ENCODE data around the gene TMEM89. TPM values are rescaled to one million over a fixed set of nuclear protein-coding genes. Genes with fewer than 3 reads are reported as not detected.
A peak's percentile ranks its signal among the peaks of the same experiment; 100 is the strongest.

Gene TMEM89
- total RNA-seq, 1 donor from 2014 or later = not detected

DNA sequence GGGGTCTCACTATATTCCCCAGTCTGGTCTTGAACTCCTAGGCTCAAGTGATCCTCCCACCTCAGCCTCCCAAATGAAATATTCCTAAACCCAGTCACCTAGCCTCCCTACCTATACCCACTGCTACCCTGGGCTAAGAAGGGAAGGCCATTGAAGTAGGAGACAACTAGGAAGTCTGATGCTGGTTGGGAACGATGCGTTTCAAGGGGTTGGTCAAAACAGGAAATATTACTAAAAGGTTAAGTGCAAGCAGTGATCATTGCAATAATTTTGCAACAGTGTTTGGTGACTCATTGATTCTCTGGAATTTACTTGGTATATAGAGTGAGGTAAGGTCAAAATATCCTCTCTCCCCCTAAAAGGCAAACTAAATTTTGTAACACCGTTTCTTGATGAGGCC lies 7.5 kb downstream of the TMEM89 start:
- DNase-seq (ENCODE audit: low spot score) = no peak

DNA sequence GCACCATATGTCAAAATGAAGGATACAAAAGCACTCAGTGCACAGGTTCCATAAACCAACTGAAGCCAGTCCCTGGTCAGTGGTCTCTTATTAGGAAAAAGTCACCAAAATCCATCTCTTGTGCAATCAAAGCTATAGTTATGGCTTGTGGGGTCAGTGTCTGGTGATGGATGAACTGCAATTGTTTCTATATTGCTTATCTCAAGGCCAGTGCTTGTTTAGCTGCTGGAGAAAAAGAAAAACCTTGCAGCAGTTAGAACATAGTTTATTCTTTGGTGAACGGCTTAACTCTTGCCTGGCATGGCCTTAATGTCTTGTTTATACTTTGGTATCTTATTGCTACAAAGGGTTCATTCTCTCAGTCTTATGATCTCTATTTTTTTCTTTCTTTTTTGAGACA lies 9.3 kb downstream of the TMEM89 start:
- DNase-seq (ENCODE audit: low spot score) = no peak

DNA sequence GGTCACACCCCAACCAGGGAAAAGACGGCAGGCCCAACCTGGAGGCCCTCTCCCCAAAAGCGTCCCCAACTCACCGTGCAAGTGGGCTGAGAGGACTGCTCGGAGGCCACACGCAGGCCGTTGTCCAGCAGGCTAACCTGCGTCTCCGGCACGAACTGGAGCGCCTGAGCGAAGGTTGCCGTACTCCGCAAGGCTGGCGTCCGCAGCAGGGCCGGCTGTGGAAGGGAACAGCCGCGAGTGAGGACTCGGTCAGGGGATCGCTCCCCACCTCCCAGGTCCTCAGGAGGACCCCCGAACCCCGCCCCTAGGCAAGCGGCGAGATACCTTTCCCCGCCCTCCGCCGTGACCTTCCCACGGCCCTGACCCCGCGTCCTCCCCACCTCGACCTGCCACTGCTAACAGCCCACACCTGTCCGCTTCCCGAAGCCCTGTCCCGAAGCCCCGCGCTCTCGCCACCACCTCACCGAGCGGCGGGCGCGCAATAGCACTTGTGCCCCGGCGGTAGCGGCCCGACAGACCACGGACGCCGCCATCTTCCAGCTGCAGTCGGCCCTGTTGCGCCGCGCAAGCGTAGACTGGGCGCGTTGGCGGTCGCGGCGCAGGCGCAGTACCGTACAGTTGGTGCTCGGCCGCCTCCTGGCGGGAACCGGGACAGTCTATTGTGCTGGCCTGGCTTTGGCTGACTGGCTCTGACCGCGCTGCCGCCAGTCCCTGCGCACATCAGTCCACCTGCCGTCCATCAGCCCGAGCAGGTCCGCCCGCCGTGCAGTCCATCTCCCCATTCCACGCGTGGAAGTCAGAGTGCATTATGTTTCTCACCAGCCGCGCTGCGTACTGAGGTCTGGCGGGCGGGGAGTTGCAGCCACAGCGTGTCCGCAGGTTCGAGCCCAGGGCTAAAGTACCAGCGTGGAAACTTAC lies 12.2 kb downstream of the TMEM89 start, which contains the start of gene UQCRC1:
UQCRC1 (minus strand) TSS at position 559 of the 918 bp plus-strand sequence; CDS start at position 533, 26 bp downstream.
- peak; percentile 95 for DNase-seq (ENCODE audit: low spot score)

DNA sequence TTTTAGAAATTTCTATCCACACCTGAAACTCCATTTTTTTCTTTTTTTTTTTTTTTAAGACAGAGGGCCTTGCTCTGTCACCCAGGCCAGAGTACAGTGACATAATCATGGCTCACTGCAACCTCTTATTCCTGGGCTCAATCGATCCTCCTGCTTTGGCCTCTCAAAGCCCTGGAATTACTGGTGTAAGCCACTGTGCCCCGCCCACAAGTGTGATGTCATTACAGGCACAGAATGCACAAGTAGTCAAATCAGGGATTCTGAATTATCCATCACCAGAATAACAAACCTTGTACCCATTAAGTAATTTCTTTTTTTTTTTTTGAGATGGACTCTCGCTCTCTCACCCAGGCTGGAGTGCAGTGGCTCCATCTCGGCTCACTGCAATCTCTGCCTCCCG lies 14.1 kb downstream of the TMEM89 start:
- no peak for DNase-seq (ENCODE audit: low spot score)

DNA sequence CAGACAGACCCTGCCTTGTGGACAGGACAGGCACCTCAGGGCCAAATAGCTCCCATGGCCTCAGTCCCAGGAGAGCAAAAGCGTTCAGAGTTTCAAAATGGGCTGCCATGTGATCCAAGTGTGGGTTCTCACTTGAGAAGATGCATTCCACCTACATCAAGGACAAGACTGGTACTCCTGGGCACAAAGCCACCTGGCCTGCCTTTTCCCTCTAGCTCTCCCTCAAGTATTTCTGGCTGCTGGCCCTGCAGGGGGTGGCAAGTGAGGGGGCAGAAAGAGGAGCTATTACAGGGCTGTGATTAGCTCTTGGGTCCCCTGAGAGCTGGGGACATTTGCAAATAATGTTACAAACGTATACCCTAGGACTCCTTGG lies 20.0 kb downstream of the TMEM89 start:
- DNase-seq (ENCODE audit: low spot score) = no peak

DNA sequence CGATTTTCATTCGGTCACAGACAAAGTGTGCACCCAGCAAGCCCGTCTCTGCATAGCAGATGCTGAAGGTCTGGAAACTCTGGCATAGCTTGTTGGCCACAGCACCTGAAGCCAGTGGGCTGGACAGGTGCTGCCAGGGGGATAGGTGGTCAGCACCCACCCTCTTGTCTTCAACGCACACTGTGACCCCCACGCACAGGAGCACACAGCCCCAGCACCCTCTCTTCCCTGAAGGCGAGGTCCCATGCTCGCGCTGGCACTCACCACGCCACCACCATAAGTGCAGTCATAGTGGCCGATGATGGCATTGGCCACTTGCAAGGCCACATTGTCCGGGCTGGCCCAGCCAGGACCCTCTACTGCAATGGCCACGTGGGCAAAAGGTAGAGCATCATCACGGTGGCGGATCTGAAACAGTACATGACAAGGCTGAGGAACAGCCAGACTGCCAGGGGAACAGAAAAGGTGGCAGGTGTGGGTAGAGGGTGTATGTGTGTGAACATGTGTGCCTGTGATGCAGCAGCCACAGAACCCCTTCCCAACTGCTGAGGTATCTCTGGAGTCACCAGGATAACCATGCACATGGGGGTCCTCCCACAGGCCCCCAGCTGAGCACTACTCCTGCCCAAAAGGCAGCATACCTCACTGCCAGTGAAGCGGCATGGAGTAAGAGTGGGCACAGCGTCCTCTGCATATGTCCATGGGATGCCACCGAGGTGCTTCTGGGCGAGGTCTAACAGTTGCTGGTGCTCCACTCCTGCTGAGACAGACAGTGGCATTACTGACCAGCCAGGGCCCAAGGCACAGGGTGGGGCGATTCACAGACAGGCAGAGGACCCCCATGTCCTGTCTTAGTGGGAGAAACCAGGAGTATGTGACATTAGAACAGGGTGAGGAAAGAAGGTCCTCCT lies 20.6 kb downstream of the TMEM89 start:
- no peak for DNase-seq (ENCODE audit: low spot score)

DNA sequence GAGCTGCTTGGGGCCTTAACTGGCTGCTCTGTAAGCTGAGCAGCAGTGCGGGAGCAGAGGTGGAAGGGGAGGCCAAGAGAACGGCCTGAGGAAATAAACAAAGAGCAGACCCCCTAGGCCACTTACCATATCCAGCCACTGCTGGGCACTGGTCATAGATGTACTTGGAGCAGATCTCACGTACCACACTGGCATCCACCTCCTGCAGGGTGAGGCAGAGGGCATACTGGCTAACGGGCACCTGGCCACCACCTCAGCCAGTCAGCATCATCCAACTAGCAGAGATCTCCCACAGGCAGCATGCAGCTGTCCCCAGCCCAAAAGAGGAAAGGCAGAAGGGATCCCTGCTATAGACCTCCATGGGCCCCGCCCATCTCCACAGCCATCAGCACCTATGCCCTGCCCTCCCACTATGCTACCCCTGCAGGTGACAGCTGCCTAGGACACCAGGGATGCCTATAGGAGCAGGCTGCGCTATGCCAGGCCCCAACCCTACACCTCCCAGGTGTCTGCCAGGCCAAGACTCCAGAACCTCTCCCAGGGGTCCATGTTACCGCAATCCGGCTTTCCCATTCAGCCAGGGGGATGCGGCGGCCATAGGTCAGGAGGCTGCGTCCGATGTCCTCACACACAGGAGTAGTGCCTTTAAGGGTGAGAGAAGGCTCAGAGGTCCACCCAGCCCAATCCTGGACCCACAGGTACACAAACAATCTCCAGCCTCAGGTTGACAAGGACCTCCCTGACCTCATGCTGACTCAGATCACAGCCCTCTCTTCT lies 21.9 kb downstream of the TMEM89 start:
- DNase-seq (ENCODE audit: low spot score) = no peak

DNA sequence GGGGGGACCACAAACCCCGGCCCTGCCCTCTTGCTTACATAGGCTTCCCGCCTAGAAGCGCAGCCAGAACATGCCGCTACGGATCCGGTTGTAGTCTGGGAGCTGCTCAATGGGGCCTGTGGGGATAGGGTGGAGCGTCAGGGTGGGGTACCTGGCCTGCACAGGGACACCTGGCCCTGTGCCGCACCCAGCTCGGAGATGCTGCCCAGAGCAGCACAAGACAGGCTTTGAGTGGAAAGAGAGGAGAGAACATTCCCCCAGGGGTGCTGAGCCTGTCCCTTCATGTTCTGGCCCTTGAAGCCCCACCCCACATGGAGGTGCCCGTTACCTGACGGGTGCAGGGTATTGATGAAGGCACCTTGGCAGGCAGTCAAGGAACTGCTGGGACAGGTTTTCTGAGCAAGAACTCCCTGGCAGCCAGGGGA lies 22.5 kb downstream of the TMEM89 start:
- DNase-seq (ENCODE audit: low spot score) = peak; percentile 84

DNA sequence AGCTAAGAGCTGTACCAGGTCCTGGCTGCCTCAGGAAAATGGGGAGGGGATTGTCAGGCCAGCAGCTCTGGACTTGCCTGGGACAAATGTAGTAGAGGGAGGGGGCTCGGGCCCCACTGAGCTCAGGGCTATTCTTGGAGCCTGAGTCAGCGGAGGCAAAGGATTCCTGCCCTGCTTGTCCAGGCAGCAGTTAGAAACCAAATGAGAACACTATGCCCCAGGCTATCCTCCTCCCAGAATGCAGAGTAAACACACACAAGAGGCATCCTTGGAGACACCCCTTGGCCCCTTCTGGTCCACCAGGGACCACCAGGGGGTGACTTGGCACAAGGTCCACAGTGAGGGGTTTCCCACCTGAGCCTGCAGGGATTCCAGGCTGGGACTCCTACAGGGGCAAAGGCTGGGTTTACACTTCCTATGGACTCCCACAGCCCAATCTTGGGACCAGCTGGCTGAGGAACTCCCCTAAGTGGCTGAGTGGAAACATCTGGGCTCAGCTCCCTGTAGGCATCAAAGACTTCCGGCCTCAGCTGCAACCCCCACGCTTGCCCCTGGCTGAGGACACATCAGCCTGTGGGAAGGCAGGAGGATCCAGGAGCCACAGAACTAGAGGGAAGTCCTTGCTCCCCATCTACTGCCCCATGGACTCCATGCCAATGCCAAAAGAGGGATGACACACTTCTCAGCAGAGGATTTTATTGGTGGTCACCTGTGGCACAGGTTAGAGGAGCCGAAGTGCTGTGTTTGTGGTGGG lies 23.1 kb downstream of the TMEM89 start:
- DNase-seq (ENCODE audit: low spot score) = peak; percentile 92

DNA sequence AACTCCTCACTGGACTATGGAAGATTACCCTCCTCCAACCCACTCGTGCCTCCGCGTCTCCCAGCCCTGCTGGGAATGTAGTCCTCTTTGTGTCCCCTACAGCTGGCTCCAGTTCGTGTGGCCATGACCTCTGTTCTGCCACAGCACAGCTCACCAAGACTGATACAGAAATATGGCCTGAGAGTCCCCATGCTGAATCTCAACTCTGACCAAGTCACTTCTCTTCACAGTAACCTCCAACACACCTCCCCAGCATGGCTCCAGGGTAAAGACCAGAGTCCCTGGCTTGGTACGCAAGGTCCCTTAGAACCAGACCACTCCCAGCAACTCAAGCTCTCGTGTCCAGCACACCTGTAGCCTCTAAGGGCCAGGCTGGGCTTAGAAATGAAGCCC lies 24.2 kb downstream of the TMEM89 start:
- no peak for DNase-seq (ENCODE audit: low spot score)

DNA sequence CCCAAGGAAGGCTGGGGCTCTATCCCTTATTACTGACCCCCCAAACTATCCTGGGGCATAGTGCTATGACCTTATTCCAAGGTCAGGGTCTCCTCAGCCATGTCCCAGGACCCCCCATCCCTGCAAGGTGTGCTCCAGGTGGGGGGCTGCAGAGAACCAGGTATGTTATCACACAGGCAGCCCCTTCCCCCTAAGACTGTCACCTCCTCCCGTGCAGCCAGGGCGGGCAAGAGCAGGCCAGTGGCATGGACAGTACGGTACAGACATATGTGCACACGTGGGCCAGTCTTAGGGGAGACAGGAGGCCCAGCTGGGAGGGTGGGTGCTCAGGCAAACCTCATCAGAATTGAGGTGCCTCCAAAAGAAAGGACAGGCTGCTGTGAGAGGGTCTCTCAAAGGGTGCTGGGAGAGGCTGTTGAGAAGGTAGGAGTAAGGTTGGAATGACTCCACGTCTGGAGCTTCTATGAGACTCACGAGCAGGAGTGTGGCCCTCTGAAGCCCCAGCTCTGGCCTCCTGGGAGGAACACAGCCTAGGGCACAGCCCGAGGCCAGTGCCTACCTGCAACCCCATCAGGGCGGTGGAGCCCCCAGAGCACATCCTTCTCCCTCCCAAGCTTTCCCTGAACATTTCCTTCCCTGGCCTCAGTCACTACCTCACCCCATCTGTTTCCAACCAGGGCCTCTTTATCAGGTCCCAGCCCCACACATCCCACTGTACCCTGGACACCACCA lies 24.7 kb downstream of the TMEM89 start:
- DNase-seq (ENCODE audit: low spot score) = no peak

DNA sequence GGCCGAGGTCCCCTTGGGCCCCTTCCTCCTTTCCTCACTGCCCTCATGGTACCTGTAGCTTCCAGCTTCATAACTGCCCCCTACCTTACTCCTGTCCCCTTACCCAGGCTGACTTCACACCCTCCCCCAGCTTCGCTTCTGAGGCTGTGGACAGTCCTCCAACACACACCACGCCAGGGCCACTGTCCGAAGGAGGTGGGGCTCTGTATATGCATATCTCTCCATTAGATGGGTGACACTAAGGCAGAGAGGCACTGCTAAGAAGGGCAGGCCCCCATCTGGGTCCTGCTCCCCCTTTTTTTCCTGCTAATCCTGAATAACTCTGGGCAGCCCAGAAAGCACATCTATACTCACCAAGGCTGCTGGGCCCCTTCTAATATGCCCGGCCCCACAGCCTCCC lies 25.4 kb downstream of the TMEM89 start:
- no peak for DNase-seq (ENCODE audit: low spot score)

DNA sequence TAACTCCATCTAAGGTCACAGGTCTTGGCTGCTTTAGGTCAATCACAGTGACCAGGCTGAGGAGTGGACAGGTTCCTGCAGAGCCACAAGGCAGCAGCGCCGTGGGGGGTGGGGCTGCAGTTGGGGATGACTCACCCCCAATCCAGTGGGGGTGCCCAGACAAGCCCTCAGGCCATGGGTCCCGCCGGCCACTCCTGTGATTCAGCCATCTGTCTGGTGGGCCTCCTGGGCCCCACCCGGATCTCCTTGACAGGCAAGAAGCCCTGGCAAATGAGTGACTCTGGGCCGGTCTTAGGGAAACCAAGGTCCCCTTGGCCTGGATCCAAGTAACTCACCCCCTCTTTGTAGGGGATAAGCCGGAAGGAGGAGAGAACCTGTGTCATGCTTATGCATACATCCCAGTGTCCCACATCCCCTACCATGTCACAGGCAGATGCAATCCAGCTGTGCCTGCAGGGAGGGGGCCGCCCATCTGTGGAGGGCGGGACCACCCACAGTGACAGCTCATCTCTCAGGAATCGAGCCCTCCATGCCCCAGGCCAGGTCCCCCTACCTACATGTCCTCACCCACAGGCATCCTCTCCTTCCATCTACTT lies 25.9 kb downstream of the TMEM89 start:
- DNase-seq (ENCODE audit: low spot score) = peak; percentile 74

DNA sequence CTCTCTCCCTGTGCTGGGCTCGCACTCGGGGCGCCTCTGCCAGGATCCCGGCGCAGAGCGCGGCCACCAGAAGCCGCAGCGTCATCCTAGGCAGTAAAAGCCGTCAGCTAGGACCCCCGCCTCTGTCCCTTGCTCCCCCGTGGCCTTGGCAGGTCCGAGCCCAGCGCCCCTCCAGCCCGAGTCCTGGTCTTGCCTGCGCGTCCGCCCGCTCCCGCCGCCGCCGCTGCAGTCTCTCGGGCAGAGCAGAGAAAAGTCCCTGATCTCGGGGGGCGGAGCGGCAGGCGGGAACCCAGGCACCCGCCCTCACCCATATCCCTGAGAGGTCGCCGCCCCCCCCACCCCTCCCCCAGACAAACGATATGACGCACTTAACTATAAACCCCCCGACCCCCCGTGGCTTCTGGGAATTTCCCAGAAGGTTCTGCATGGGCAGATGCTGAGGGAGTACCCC lies 26.5 kb downstream of the TMEM89 start, which contains the start of gene COL7A1:
COL7A1 (minus strand) TSS at position 255 of the 451 bp plus-strand sequence; CDS start at position 85, 170 bp downstream.
- DNase-seq (ENCODE audit: low spot score) = peak; percentile 56

DNA sequence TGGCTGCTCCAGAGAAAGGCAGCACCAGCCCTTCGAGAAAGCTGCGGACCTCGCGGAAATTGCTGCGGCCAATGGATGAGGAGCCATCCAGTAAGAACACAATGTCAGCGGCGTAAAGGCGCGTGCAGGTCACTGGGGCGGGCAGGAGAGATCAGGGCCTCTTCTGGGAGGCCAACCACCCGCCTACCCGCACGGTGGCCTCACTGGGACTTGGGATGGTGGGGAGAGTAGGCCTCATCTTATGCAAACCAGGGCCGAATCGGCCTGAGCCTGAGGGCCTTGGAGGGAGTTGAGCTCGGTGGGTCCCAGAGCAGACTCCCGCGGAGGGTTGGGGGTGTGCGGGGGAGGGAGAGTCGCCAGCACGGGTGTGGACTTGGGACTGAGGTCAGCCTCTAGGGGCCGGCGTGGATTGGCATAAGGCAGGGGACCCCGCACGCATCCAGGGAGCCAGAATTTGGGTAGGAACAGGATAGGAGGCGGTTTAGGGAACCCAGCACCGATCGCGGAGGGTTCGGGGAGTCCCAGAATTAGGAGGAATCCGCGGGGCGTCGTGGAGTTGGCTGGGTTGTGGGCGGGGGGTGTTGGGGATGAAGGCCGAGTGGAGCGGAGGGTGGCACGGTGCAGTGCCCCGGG lies 27.0 kb downstream of the TMEM89 start:
- DNase-seq (ENCODE audit: low spot score) = peak; percentile 24

DNA sequence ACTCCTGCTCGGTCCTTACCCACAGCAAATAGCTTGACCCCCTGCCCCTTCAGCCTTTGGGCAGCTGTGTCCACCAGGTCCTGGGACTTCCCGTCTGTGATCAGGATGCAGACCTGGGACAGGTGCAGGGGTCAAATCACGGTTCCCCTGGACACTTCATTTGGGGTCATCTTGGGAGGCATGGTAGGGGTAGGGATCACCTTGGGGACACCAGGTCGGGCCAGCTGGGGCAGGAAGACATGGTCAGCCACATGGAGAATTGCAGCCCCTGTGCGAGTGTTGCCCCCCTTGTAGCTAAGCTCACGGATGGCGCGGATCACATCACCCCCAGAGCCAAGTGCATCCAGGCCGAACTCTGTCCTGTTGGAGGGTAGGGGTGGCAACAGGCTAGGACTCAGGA lies 28.2 kb downstream of the TMEM89 start:
- no peak for DNase-seq (ENCODE audit: low spot score)

DNA sequence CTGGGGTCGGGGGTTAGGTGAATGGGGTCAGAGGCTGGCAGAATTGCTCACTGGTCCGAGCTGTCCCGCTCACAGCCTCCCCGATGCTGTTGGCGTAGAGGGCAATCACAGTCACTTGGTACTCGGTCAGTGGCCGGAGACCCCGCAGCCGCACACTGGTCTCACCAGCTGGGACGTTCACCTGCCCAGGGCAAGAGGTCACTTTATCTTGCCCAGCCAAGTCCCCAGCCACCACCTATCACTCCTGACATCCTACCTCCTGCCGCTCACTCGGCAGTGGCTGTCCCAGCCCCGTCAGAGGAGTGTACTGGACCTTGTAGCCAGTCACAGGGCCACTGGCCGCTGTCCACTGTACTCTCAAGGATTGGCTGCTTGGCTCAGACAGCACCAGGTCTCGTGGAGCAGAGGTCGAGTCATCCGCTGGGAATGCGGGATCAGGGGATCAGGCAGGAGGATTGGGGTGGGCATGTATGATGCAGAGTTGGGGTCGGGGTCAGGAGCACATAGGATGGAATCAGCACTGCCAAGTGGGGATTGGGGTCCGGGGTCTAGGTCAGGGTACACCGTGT lies 29.0 kb downstream of the TMEM89 start:
- DNase-seq (ENCODE audit: low spot score) = no peak

DNA sequence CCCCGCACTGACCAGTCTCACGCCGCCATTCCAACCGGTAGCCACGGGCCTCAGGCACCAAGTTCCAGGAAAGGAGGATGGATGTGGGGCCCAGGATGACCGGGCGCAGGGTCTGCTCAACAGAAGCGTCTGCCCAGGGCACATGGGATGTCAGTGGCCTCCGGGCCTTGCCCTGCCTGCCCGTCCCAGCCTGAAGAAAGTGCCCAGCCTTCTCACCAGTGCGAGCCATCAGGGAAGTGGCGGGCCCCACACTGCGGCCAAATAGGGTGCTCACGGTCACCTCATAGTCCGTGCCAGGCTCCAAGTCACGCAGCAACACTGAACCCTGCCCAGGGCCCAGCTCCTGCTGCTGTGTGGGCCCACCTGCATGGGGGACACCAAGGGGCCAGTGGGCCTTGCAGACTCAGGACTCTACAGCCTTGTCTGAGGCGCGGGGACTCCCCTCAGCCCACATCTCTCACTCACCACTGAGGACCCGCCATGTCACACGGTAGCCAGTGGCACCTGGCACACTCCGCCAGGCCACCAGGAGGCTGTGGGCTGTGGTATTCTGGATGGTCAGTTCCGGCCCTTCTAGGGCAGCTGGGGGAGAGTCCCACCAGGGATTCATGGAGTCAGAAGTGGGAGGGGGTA lies 29.6 kb downstream of the TMEM89 start:
- DNase-seq (ENCODE audit: low spot score) = no peak

Data from umbilical cord (tissue), 2 donors.